HFFc6 (cell line): ENCODE measurements around the gene RBM8A. TPM values are rescaled to one million over a fixed set of nuclear protein-coding genes. Genes with fewer than 3 reads are reported as not detected.

Experiments
- DNase-seq: peaks from one replicate; pipeline ENCODE4 v3.0.0-alpha.2; 2018
- H3K27ac Mint-ChIP-seq: 2 replicates; pipeline ENCODE4 v1.8.0; 2020; ENCODE audit warnings: mild to moderate bottlenecking, mixed read lengths
- H3K27me3 Mint-ChIP-seq: 2 replicates; pipeline ENCODE4 v1.8.0; 2021; ENCODE audit warnings: mild to moderate bottlenecking, moderate library complexity, mixed read lengths; ENCODE audit not compliant: insufficient read depth
- H3K36me3 Mint-ChIP-seq: 2 replicates; pipeline ENCODE4 v1.8.0; 2021; ENCODE audit warnings: low read depth, mixed read lengths
- H3K4me1 Mint-ChIP-seq: 2 replicates; pipeline ENCODE4 v1.8.0; 2020; ENCODE audit warnings: low read depth, mixed read lengths
- H3K4me3 Mint-ChIP-seq: 2 replicates; pipeline ENCODE4 v1.8.0; 2020; ENCODE audit warnings: mild to moderate bottlenecking, moderate library complexity, mixed read lengths
- H3K9me3 Mint-ChIP-seq: 2 replicates; pipeline ENCODE4 v1.8.0; 2020; ENCODE audit warnings: mild to moderate bottlenecking, mixed read lengths
- CTCF ChIP-seq: fragments of 200-600 bp; sonication (generic); IDR thresholded peaks from 2 replicates; pipeline ENCODE4 v1.5.0; 2021; ENCODE audit warnings: antibody characterized with exemption, mild to moderate bottlenecking
- total RNA-seq, 6 experiments: library from RNA; stranded (reverse); fragmentation: NEBNext Ultra II Directional; extraction: Animal tissue kit (Norgen Biotek cat#: 25700); gene quantifications; 2 replicates in 1 of 6; 3 replicates in 5 of 6; pipeline ENCODE4 v1.2.3, GENCODE V29; 2021

The RBM8A gene
- total RNA-seq, 6 experiments from 2014 or later, result 135 to 166 (median 157) TPM

GRCh38 chr1:145871994-145872924, 55.0 kb downstream of the RBM8A start:
- Mint-ChIP-seq H3K4me3 (peak overlapping the region; percentile 87), H3K4me1 (peaks cover 19% of the 10 kb centered on the region), H3K27ac (peak overlapping the region; percentile 77), H3K36me3 (no peaks in the 10 kb centered on the region), H3K9me3 (no peaks in the 10 kb centered on the region), H3K27me3 (peaks cover 22% of the 10 kb centered on the region)
- no peak for TF ChIP-seq CTCF
- peak; percentile 25 for DNase-seq

Other genes starting within 250 kb of the RBM8A start
- 1 to 10 TPM in 2 of 6 experiments, under 1 TPM in 4; 0.50 to 1.5 (median 0.88) TPM for gene PDZK1, start 220.1 kb downstream of the RBM8A start, total RNA-seq
- gene CD160, start 208.0 kb downstream of the RBM8A start, total RNA-seq, result not detected
- gene RNF115, start 103.4 kb downstream of the RBM8A start, total RNA-seq, result 10 to 100 TPM; 14.0 to 23.0 (median 21.2) TPM
- 10 to 100 TPM; 31.4 to 39.1 (median 35.1) TPM for gene POLR3C, start 103.3 kb downstream of the RBM8A start, total RNA-seq
- 1 to 10 TPM; 2.4 to 4.5 (median 3.6) TPM for gene NUDT17, start 81.9 kb downstream of the RBM8A start, total RNA-seq
- gene PIAS3, start 68.4 kb downstream of the RBM8A start, total RNA-seq, result 10 to 100 TPM; 45.2 to 53.8 (median 51.6) TPM
- gene ANKRD35, start 41.6 kb downstream of the RBM8A start, total RNA-seq, result 1 to 10 TPM in 4 of 6 experiments, under 1 TPM in 2; 0.75 to 2.0 (median 1.1) TPM
- gene ITGA10, start 17.4 kb downstream of the RBM8A start, total RNA-seq, result 1 to 10 TPM in 4 of 6 experiments, under 1 TPM in 2; 0.78 to 1.3 (median 1.0) TPM
- gene PEX11B, start 8.8 kb downstream of the RBM8A start, total RNA-seq, result 10 to 100 TPM; 30.3 to 41.1 (median 35.6) TPM
- gene LIX1L, start 30.5 kb upstream of the RBM8A start, total RNA-seq, result 10 to 100 TPM; 51.0 to 59.6 (median 56.1) TPM
- 10 to 100 TPM in 3 of 6 experiments, 1 to 10 TPM in 3; 8.1 to 14.9 (median 10.2) TPM for gene ANKRD34A, start 37.1 kb upstream of the RBM8A start, total RNA-seq
- gene POLR3GL, start 37.2 kb upstream of the RBM8A start, total RNA-seq, result 10 to 100 TPM; 23.5 to 29.3 (median 26.2) TPM
- gene TXNIP, start 69.1 kb upstream of the RBM8A start, total RNA-seq, result 10 to 100 TPM; 49.2 to 78.0 (median 59.5) TPM
- gene HJV, start 94.3 kb upstream of the RBM8A start, total RNA-seq, result not detected
- 1 to 10 TPM; 2.1 to 2.9 (median 2.5) TPM for gene NBPF10, start 217.3 kb upstream of the RBM8A start, total RNA-seq